Measurements from ENCODE around the gene SUN3.
"Not testable (repeated sequence)": the region's sequence is repeated elsewhere in the genome, so short reads cannot be mapped to it uniquely, and the experiment has no call there.

SUN3 gene

GRCh38 chr7:48031111-48031510 is 2.2 kb upstream of the SUN3 start:
- DNase-seq (ENCODE audit: low spot score) = no peak

DNA sequence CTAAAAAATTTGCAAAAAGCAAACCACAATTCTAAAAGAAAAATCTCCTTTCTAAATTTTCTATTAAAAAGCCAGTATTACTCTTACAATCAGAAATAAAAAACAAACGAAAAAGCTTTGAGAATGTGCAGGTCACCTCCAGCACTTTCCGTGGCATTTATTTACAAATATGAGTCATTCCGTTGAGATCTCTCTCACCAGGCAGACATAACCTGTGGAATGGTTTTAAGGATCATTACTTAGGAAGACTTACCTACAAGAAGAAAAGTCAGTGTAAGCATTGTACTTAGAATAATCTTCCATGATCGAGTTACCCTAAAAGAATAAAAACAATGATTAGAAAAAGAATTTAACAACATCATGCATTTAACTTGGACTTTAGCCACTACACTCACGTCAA is 3.3 kb downstream of the SUN3 start:
- no peak for DNase-seq (ENCODE audit: low spot score)

- no peak for DNase-seq (ENCODE audit: low spot score)
These were observed 11.2 kb downstream of the SUN3 start for GRCh38 chr7:48017674-48018073.

GRCh38 chr7:48016641-48017040 is 12.3 kb downstream of the SUN3 start:
- no peak for DNase-seq (ENCODE audit: low spot score)

- no peak for DNase-seq (ENCODE audit: low spot score)
These were observed 17.0 kb downstream of the SUN3 start for GRCh38 chr7:48011951-48012350.

- DNase-seq (ENCODE audit: low spot score) = no peak
These were observed 17.6 kb downstream of the SUN3 start for GRCh38 chr7:48011323-48011722.

DNA sequence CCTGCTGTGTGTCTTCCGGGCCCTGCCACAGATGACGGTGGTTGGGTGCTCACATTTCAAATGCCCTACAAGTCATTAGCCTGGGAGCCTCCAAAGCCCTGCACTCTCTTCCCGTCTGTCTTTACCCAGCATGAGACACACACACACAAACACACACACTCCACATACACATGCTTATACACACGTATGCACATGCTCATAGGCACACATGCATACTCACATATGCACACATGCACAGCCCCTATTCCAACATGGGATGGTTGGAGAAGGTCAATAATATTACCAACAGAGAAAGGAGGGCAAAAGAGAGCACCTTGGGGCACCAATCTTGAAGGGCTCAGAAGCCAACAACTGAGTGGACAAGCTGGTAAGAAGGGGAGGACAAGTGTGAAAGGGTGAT is 19.0 kb downstream of the SUN3 start:
- DNase-seq (ENCODE audit: low spot score) = no peak

DNA sequence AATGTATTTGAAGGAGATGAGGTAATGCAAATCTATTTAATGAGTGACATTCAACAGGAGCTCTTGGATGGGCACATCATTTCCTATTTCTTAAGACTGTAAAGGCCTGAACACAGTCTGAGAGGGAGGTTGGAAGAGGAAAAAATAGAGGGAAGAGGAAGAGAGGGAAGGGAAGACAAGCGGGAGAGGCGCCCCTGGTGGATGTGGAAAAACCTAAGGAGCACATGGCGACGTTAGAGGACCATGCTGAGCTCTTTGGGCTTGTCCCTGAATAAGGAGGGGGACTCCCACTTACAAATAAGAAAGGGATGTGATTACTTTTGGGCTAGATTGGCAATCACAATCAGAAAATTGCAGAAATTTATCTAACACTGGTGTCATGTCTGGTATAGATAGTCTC is 19.6 kb downstream of the SUN3 start:
- no peak for DNase-seq (ENCODE audit: low spot score)

DNA sequence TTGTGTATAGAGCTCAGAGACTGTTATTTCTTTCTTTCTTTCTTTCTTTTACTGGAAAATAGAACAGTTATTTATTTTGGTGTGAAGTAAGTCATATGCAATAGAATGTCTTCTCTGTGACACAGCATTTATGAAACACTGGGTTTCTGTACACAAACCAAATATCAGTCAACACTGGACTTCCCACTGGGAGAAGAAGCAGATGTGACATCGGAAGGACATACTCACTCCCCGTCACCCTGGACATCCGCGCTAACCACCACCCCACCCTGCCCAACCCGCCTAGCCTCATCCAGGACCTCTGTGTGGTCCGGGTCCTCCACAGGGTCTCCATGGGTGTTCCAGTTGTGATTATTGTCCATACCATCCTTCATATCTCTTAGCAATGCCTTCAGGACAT is 22.0 kb downstream of the SUN3 start:
- no peak for DNase-seq (ENCODE audit: low spot score)

DNA sequence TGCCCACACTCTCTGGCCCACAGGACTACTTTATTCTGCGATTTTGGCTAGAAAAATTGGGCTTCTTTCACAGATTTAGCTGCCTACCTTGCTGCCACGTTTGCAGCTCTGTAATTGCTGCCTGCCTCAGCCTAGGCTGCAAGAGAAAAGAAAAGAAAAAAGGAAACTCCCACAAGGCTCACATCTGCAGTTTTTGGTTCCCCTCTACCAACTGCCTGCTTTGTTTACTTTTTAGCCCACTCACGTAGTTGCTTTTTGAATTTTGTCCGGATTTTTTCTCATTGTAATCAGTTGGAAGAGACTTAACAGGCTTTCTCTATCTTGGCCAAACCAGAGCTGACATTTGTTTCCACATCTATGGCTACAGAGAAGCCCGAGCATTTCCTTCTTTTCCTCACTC is 24.3 kb downstream of the SUN3 start:
- DNase-seq (ENCODE audit: low spot score) = no peak

DNA sequence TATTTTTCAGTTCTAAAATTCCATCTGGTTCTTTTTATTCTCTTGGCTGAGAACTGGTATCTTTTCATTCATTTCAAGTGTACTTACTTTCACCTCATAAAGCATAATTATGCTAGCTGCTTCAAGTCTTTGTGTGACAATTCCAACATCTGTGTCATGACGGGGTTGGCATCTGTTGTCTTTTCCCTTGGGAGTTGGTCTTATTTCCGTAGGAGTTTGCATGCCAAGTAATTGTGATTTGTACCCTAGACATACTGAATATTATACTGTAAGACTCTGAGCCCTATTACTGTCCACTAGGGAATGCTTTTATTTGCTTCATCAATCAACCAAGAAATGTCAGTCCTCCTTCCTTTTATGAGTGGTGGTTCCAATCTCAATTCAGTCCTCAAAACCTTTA is 24.9 kb downstream of the SUN3 start:
- DNase-seq (ENCODE audit: low spot score) = no peak

DNA sequence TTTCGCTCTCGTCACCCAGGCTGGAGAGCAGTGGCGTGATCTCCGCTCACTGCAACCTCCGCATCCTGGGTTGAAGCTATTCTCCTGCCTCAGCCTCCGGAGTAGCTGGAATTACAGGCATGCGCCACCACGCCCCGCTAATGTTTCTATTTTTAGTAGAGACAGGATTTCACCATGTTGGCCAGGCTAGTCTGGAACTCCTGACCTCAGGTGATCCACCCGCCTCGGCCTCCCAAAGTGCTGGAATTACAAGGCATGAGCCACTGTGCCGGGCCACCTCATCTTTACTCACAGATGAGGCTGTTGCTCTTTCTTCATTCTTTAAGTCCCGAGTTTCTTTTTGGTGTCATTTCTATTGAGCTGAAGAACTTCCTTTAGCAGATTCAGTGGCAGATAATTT is 28.7 kb downstream of the SUN3 start:
- DNase-seq (ENCODE audit: low spot score) = not testable (repeated sequence)

DNA sequence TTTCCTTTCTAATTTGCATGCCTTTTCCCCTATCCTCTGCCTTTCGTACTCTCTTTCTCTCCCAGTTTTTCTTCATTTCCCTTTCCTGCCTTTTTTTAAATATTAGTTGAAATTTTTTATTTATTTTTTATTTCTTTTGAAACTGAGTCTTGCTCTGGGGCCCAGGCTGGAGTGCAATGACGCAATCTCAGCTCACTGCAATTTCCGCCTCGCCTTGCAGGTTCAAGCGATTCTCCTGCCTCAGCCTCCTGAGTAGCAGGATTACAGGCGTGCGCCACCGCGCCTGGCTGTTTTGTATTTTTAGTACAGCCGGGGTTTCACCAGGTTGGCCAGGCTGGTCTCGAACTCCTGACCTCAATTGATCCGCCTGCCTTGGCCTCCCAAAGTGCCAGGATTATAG is 29.5 kb downstream of the SUN3 start:
- DNase-seq (ENCODE audit: low spot score) = no peak

GRCh38 chr7:47992446-47992845 is 36.5 kb downstream of the SUN3 start:
- DNase-seq (ENCODE audit: low spot score) = no peak

DNA sequence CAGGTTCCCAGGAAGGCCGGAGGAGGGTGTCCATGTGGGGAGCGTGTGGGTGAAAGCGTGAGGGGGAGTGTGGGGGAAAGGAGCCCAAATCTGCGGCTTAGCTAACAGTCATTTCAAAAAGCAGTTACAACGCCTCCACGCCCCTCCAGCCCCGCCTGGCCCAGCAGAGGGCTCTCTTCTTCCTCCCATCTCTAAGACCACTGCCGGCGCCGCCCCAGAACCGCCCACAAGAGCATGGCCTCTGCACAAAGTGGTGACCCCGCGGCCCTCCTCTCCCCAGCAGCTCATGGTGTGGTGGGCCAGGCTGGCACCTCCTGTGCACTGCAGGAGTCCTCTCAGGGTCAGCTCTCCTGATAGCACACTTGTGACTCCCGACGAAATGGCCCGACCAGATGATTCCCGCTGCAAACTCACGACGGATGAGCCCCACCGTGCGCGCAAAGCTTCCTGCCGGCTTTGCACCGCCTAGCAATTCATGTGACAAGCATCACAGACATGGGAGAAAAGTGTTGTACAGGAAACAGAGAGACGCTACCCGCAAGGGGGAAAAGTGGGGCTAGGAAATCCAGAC is 37.1 kb downstream of the SUN3 start:
- DNase-seq (ENCODE audit: low spot score) = peak; percentile 38

DNA sequence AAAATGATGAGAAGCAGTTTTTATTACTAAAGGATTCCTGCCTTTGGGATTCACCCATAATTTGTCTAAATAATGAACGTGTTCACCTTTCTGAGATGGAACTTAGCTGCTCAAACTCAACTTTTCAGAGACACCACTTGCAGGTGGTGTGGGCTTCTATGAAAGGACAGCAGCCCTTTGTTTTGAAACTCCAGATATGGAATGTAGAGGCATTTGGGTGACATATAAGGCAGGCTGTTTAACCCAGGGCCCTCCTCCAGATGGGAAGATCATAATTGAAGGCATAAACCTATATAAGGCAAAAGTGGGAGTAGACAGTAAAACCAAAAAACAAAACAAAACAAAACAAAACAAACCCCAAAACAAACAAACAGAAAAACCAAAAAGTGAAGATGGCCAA is 37.6 kb downstream of the SUN3 start:
- DNase-seq (ENCODE audit: low spot score) = no peak

- DNase-seq (ENCODE audit: low spot score) = no peak
These were observed 38.3 kb downstream of the SUN3 start for GRCh38 chr7:47990592-47990991.

GRCh38 chr7:47989607-47990400 is 39.1 kb downstream of the SUN3 start:
- peak; percentile 92 for DNase-seq (ENCODE audit: low spot score)

DNA sequence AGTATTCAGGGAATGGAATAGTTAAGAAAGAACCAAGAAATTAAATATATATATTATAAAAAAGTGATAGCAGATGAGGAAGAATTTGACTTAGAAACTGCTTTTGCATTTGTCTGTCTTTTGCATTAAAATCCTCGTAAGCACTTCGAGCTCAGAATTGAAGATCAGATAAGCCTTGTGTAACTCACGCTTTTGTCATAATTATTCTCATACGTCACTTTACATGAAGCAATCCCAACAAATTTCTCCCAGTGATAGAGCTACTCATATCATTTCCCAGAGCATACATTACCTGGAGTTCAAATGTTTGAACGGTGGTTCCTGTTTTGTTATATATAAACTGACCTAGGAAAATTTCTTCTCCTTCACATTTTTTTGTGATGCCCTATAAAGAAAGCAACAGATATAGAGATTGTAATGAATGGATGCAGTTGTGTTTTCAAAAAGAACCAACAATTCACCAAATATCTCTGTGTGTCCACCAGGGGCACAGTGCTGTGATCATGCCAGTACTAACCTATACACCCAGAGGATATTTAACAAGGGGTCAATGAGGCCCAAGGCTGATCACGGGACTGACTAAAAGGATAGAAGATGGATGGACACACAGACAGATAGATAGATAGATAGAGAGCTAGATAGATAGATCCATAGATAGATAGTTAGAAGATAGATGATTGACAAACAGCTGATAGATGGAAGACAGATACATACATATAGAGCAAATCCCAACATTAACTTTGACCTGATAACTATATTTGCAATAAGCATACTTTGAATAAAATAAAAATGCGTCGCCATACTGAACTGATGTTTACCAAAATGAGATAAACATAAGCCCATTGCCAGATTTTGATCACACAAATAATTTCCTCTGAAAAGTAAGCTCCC is 40.2 kb downstream of the SUN3 start:
- DNase-seq (ENCODE audit: low spot score) = peak; percentile 50

GRCh38 chr7:47982610-47983009 is 46.3 kb downstream of the SUN3 start:
- DNase-seq (ENCODE audit: low spot score) = no peak

DNA sequence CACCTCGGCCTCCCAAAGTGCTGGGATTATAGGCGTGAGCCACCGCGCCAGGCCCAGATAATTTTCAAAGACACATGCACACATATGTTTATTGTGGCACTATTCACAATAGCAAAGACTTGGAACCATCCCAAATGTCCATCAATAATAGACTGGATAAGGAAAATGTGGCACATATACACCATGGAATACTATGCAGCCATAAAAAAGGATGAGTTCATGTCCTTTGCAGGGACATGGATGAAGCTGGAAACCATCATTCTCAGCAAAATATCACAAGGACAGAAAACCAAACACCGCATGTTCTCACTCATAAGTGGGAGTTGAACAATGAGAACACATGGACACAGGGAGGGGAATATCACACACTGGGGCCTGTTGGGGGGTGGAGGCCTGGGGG is 48.3 kb downstream of the SUN3 start:
- DNase-seq (ENCODE audit: low spot score) = not testable (repeated sequence)

- DNase-seq (ENCODE audit: low spot score) = no peak
These were observed 49.1 kb downstream of the SUN3 start for GRCh38 chr7:47979832-47980181.
